Panc1 (cell line): ENCODE measurements around the gene C16orf46. TPM values are rescaled to one million over a fixed set of nuclear protein-coding genes. Genes with fewer than 3 reads are reported as not detected.

Experiments
- ATAC-seq: fragments of 200-7000 bp; cut with Tn5 transposase; 2 replicates; pipeline ENCODE4 v1.9.1; 2020; ENCODE audit warnings: mild to moderate bottlenecking, moderate library complexity
- Bru-seq: library from RNA; stranded (reverse); fragments of 400-500 nt; gene quantifications from one replicate; lab custom pipeline; 2021; lab: Mats Ljungman, UMichigan
- BruChase-seq, 2 experiments: library from RNA; stranded (reverse); fragments of 400-500 nt; gene quantifications; one replicate each; lab custom pipeline; 2021; lab: Mats Ljungman, UMichigan
- BruUV-seq: library from RNA; stranded (reverse); fragments of 400-500 nt; replicated peaks from 2 replicates; lab custom pipeline; 2021; lab: Mats Ljungman, UMichigan
- CTCF ChIA-PET: fragments of 300-600 bp; sonication (Branson Sonifier 250); formaldehyde crosslinking; loops from one replicate; lab custom pipeline; 2022; ENCODE audit warnings: antibody characterized with exemption; lab: Charles Lee
- POLR2A ChIA-PET: fragments of 300-600 bp; sonication (Branson Sonifier 250); formaldehyde crosslinking; loops from one replicate; lab custom pipeline; 2022; ENCODE audit warnings: antibody characterized with exemption; lab: Charles Lee
- DNase-seq: peaks from one replicate; pipeline ENCODE4 v3.0.0-alpha.2; 2010; ENCODE audit warnings: low read depth, low spot score
- H3K27ac ChIP-seq: 2 replicates; pipeline ENCODE4 v1.5.1; 2011; ENCODE audit warnings: mild to moderate bottlenecking, low read length, inconsistent platforms
- H3K27me3 ChIP-seq: fragments of 200-500 bp; sonication (Bioruptor generic); 2 replicates; pipeline ENCODE4 v1.6.0; 2014; ENCODE audit warnings: low read length, inconsistent platforms; ENCODE audit not compliant: control insufficient read depth, insufficient read depth
- H3K36me3 ChIP-seq: fragments of 200-500 bp; sonication (Bioruptor generic); 2 replicates; pipeline ENCODE4 v1.5.1; 2014; ENCODE audit warnings: inconsistent platforms, mild to moderate bottlenecking, low read length, moderate library complexity; ENCODE audit not compliant: control insufficient read depth, insufficient read depth
- H3K4me1 ChIP-seq: 2 replicates; pipeline ENCODE4 v1.5.1; 2011; ENCODE audit warnings: inconsistent platforms, mild to moderate bottlenecking, low read length, moderate library complexity; ENCODE audit not compliant: control insufficient read depth, insufficient read depth
- H3K4me3 ChIP-seq, 2 experiments: 2 replicates each; pipeline ENCODE4 v1.5.1; 2011 to 2012; ENCODE audit warnings: low read depth in 2 of 2, low read length in 2 of 2, mild to moderate bottlenecking in 2 of 2, inconsistent platforms in 1 of 2, moderate library complexity in 1 of 2
- H3K9me3 ChIP-seq: fragments of 200-500 bp; sonication (Bioruptor generic); 2 replicates; pipeline ENCODE4 v1.5.1; 2014; ENCODE audit warnings: low read depth, mild to moderate bottlenecking, inconsistent platforms, low read length, moderate library complexity; ENCODE audit not compliant: control insufficient read depth, insufficient read depth
- CTCF ChIP-seq: fragments of 450-650 bp; IDR thresholded peaks from 2 replicates; pipeline ENCODE4 v1.5.1; 2017; ENCODE audit warnings: mild to moderate bottlenecking
- POLR2AphosphoS5 ChIP-seq: IDR thresholded peaks from 2 replicates; pipeline ENCODE4 v1.6.1; 2012; ENCODE audit warnings: mild to moderate bottlenecking, low read depth, low read length, moderate library complexity
- REST ChIP-seq, 2 experiments: IDR thresholded peaks; 2 replicates each; pipeline ENCODE4 v1.6.1; 2011 to 2012; ENCODE audit warnings: low read depth in 2 of 2, control low read depth in 1 of 2, low read length in 1 of 2, mild to moderate bottlenecking in 1 of 2, moderate library complexity in 1 of 2; ENCODE audit not compliant: insufficient read depth in 1 of 2
- SIN3A ChIP-seq: IDR thresholded peaks from 2 replicates; pipeline ENCODE4 v1.6.1; 2012; ENCODE audit warnings: low read depth, mild to moderate bottlenecking, low read length, moderate library complexity, borderline replicate concordance; ENCODE audit not compliant: insufficient read depth
- TCF7L2 ChIP-seq: IDR thresholded peaks from 2 replicates; pipeline ENCODE4 v1.6.1; 2011; ENCODE audit warnings: mild to moderate bottlenecking, low read depth, low read length, inconsistent platforms
- in situ Hi-C: cut with HindIII; loops from 2 replicates; pipeline ENCODE4 v1.10.0; 2016; ENCODE audit warnings: low sequenced_read_pairs, low pct_unique_long_range_greater_than_20kb
- intact Hi-C: fragments of 100-400 bp; cut with micrococcal nuclease; formaldehyde crosslinking; loops from one replicate; pipeline ENCODE4 v1.10.0; 2022; ENCODE audit not compliant: unreplicated experiment
- long read RNA-seq: library from polyadenylated mRNA; unstranded; transcript quantifications from one replicate; pipeline ENCODE4 v2.0.0, GENCODE V29; 2021; ENCODE audit not compliant: unreplicated experiment
- polyA plus RNA-seq: library from polyadenylated mRNA; unstranded; fragments of >200 nt; gene quantifications from one replicate; pipeline ENCODE4 v1.2.1, GENCODE V29; 2012; ENCODE audit warnings: missing spikeins; ENCODE audit not compliant: insufficient read length
- total RNA-seq: library from RNA; stranded (reverse); gene quantifications from one replicate; pipeline ENCODE4 v1.2.1, GENCODE V29; 2021; ENCODE audit not compliant: unreplicated experiment

The C16orf46 gene
- total RNA-seq = 1.2 TPM
- 0.84 TPM for polyA plus RNA-seq
- percentile 59 among the genes with signal in this experiment for Bru-seq, nascent RNA
- percentile 82 among the genes with signal in this experiment for BruChase-seq, experiment 1, labeled RNA remaining after a 2-hour chase
- BruChase-seq, experiment 2, labeled RNA remaining after a 6-hour chase = percentile 86 among the genes with signal in this experiment
- long read RNA-seq, partial matches to known transcripts = 1 of 5 reads
- long read RNA-seq, other reads (novel, unspliced or antisense) = 3 of 5 reads

- in situ Hi-C loops (no loop called here), intact Hi-C loops (no loop called here)
- Histone ChIP-seq H3K27ac (peak within 1 kb of the TSS; percentile 92), H3K36me3 (no peaks in the 10 kb centered on the region; the same call in 1 of the 2 replicates), H3K9me3 (no peaks in the 10 kb centered on the region), H3K4me1 (no peaks in the 10 kb centered on the region; the same call in 1 of the 2 replicates), H3K27me3 (no peaks in the 10 kb centered on the region), H3K4me3 (peak within 1 kb of the TSS; percentile 65 to 79)
- TF ChIP-seq SIN3A (peak; percentile 91), REST (IDR thresholded peaks at IDR 0.05; ENCODE audit: insufficient read depth in 1 of 2, low read depth in 2 of 2, low read length in 1 of 2) (no peak), CTCF (no peak), POLR2AphosphoS5 (peak; percentile 68; the same call in 1 of the 2 replicates)
- CTCF ChIA-PET = interaction anchor here (0.6 to 1.0 kb wide), 2 partner anchors 73 to 658 kb away, joined by 3 read pairs; no protein-coding TSS in a partner anchor
- POLR2A ChIA-PET = interaction anchor here (0.6 to 1.0 kb wide), 3 partner anchors 9 to 125 kb away, joined by 3 read pairs; no protein-coding TSS in a partner anchor
- peak; percentile 78 for DNase-seq
- peak; percentile 98 for ATAC-seq
- TSS peak; percentile 92 for BruUV-seq
Observed at GRCh38 chr16:81077076-81077940, at the start of gene C16orf46. C16orf46 (minus strand) TSS chr16:81077238; CDS start chr16:81063955, 13,283 bp downstream.

GRCh38 chr16:81123092-81123852, 46.2 kb upstream of the C16orf46 start:
- H3K27me3 ChIP-seq = no peaks in the 10 kb centered on the region
- intact Hi-C loops (no loop called here), in situ Hi-C loops (no loop called here)
- no TSS peak for BruUV-seq
- H3K36me3 ChIP-seq = no peaks in the 10 kb centered on the region
- H3K4me3 ChIP-seq = no peak overlapping the region
- ChIA-PET CTCF (no interaction called here), POLR2A (no interaction called here)
- no peaks in the 10 kb centered on the region for H3K9me3 ChIP-seq
- no peak for TF ChIP-seq TCF7L2
- TF ChIP-seq POLR2AphosphoS5 = no peak
- no peak for TF ChIP-seq SIN3A
- TF ChIP-seq REST (IDR thresholded peaks at IDR 0.05; ENCODE audit: insufficient read depth in 1 of 2, low read depth in 2 of 2, low read length in 1 of 2) = no peak
- TF ChIP-seq CTCF = no peak
- DNase-seq = no peak
- no peak for ATAC-seq
- no peak overlapping the region for H3K27ac ChIP-seq
- H3K4me1 ChIP-seq = no peaks in the 10 kb centered on the region
